ENCODE results near the gene ANKHD1.

DNA sequence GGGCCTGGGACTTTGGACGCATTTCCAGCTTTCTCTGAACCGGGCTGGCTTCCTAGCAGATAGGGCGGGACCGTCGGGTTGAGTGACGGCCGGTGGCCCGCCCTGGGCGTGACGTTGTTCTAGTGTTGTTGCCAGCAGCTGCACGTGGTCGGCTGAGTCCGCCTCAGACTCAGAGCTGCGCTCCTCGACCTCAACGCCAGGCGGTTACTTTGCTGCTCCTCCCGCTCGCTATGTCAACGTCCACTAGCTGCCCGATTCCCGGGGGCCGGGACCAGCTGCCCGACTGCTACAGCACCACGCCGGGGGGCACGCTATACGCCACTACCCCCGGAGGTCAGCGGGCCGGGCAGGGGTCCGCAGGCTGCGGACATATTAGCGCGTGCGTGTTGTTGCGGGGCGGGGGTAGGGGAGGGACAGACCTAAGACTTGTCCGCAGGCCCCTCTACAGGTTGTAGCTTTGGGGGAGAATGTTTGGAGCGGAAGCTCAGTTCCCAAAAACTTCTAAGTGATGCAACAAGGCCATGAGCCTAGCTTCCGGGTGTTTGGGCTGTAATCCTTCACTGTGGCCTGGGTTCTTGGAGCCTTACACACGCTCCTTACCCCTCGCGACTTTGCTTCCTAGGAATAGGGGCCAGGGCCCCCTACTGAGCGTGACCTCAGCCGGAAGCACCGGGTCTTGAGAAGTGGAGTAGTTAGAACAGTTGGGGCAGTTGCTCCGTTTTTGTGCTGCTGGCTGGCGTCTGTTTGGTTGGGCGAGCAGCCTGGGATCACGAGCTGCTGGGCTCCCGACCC, 146.1 kb downstream of the ANKHD1 start, which contains the start of gene EIF4EBP3:
- TF ChIP-seq EZH2 (IDR thresholded peaks at IDR 0.05; ENCODE audit: insufficient read depth, poor library complexity, severe bottlenecking), result no peak
- no peak for TF ChIP-seq EZH2phosphoT487 (IDR thresholded peaks at IDR 0.05; ENCODE audit: insufficient read depth, low read depth)
